GM23338 (cell line): Measurements from ENCODE around the gene SMIM41. TPM values are rescaled to one million over a fixed set of nuclear protein-coding genes. Genes with fewer than 3 reads are reported as not detected.

ENCODE experiments used
- ATAC-seq: fragments of 200-7000 bp; cut with Tn5 transposase; 3 replicates; pipeline ENCODE4 v1.9.1; 2020
- DNase-seq: peaks from one replicate; pipeline ENCODE4 v3.0.0-alpha.2; 2015; ENCODE audit warnings: low spot score
- H2AFZ ChIP-seq: fragments of 200-600 bp; sonication (generic); 2 replicates; pipeline ENCODE4 v1.8.0; 2016; ENCODE audit warnings: antibody characterized with exemption, mild to moderate bottlenecking, moderate library complexity
- H3F3A ChIP-seq: fragments of 200-600 bp; sonication (generic); replicated peaks from 2 replicates; pipeline ENCODE4 v1.8.0; 2017; ENCODE audit warnings: antibody characterized with exemption, mixed run types, low read depth
- H3K27ac ChIP-seq: fragments of 200-600 bp; sonication (generic); 2 replicates; pipeline ENCODE4 v1.6.1; 2016; ENCODE audit warnings: low read depth
- H3K27me3 ChIP-seq: fragments of 200-600 bp; sonication (generic); 2 replicates; pipeline ENCODE4 v1.8.0; 2016; ENCODE audit warnings: mild to moderate bottlenecking, mixed run types, moderate library complexity; ENCODE audit not compliant: insufficient read depth
- H3K36me3 ChIP-seq: fragments of 200-600 bp; sonication (generic); 2 replicates; pipeline ENCODE4 v1.8.0; 2016; ENCODE audit warnings: mild to moderate bottlenecking; ENCODE audit not compliant: insufficient read depth
- H3K4me1 ChIP-seq: fragments of 200-600 bp; sonication (generic); 2 replicates; pipeline ENCODE4 v1.8.0; 2016; ENCODE audit warnings: mild to moderate bottlenecking, moderate library complexity; ENCODE audit not compliant: insufficient read depth
- H3K4me2 ChIP-seq: fragments of 200-600 bp; sonication (generic); 2 replicates; pipeline ENCODE4 v1.7.1; 2017; ENCODE audit warnings: mixed run types
- H3K4me3 ChIP-seq: fragments of 200-600 bp; sonication (generic); 2 replicates; pipeline ENCODE4 v1.6.1; 2016; ENCODE audit warnings: mixed run types
- H3K79me2 ChIP-seq: fragments of 200-600 bp; sonication (generic); replicated peaks from 2 replicates; pipeline ENCODE4 v1.8.0; 2017; ENCODE audit warnings: mild to moderate bottlenecking; ENCODE audit not compliant: insufficient read depth
- H3K9me2 ChIP-seq: fragments of 200-600 bp; sonication (generic); 2 replicates; pipeline ENCODE4 v1.8.0; 2017; ENCODE audit not compliant: insufficient read depth
- H4K20me1 ChIP-seq: fragments of 200-600 bp; sonication (generic); replicated peaks from 2 replicates; pipeline ENCODE4 v1.8.0; 2017; ENCODE audit warnings: mild to moderate bottlenecking; ENCODE audit not compliant: insufficient read depth
- H3K27ac Mint-ChIP-seq: 2 replicates; pipeline ENCODE4 v1.8.0; 2020; ENCODE audit warnings: inconsistent platforms, mild to moderate bottlenecking, moderate library complexity, mixed read lengths
- H3K27me3 Mint-ChIP-seq: 3 replicates; pipeline ENCODE4 v1.8.0; 2022; ENCODE audit warnings: low read depth, mild to moderate bottlenecking, moderate library complexity, mixed read lengths, inconsistent platforms; ENCODE audit not compliant: insufficient read depth, poor library complexity
- H3K36me3 Mint-ChIP-seq: 3 replicates; pipeline ENCODE4 v1.8.0; 2021; ENCODE audit warnings: low read depth, mild to moderate bottlenecking, inconsistent platforms, moderate library complexity, mixed read lengths
- H3K4me1 Mint-ChIP-seq: 3 replicates; pipeline ENCODE4 v1.8.0; 2020; ENCODE audit warnings: mild to moderate bottlenecking, inconsistent platforms, mixed read lengths
- H3K4me3 Mint-ChIP-seq: 3 replicates; pipeline ENCODE4 v1.8.0; 2021; ENCODE audit warnings: moderate library complexity, mild to moderate bottlenecking, inconsistent platforms, mixed read lengths
- H3K9me3 Mint-ChIP-seq: 3 replicates; pipeline ENCODE4 v1.8.0; 2020; ENCODE audit warnings: moderate library complexity, mild to moderate bottlenecking, inconsistent platforms, mixed read lengths
- CREB1 ChIP-seq: fragments of 250-450 bp; sonication (Bioruptor Pico); IDR thresholded peaks from 2 replicates; pipeline ENCODE4 v1.5.0; 2020; ENCODE audit warnings: low read depth, mild to moderate bottlenecking, moderate library complexity
- EZH2 ChIP-seq: fragments of 200-600 bp; sonication (generic); IDR thresholded peaks from one replicate; pipeline ENCODE4 v1.8.0; 2017; ENCODE audit warnings: antibody characterized with exemption, mild to moderate bottlenecking, low read depth; ENCODE audit not compliant: unreplicated experiment
- EZH2phosphoT487 ChIP-seq: fragments of 200-600 bp; sonication (generic); IDR thresholded peaks from one replicate; pipeline ENCODE4 v1.8.1; 2018; ENCODE audit warnings: antibody characterized with exemption; ENCODE audit not compliant: unreplicated experiment
- JUNB ChIP-seq: IDR thresholded peaks from one replicate; pipeline ENCODE4 v1.6.1; 2016; ENCODE audit warnings: antibody characterized with exemption; ENCODE audit not compliant: unreplicated experiment
- NANOG ChIP-seq: IDR thresholded peaks from 2 replicates; pipeline ENCODE4 v1.6.1; 2016; ENCODE audit warnings: antibody characterized with exemption, borderline replicate concordance
- POLR2AphosphoS5 ChIP-seq: IDR thresholded peaks from 2 replicates; pipeline ENCODE4 v1.6.1; 2016; ENCODE audit warnings: antibody characterized with exemption, low read depth
- STAT1 ChIP-seq: IDR thresholded peaks from one replicate; pipeline ENCODE4 v1.6.1; 2016; ENCODE audit warnings: antibody characterized with exemption; ENCODE audit not compliant: unreplicated experiment
- ZNF114 ChIP-seq: fragments of 250-450 bp; sonication (Bioruptor Pico); IDR thresholded peaks from 2 replicates; pipeline ENCODE4 v1.5.0; 2020; ENCODE audit warnings: mild to moderate bottlenecking, moderate library complexity
- ZNF331 ChIP-seq: fragments of 250-450 bp; sonication (Bioruptor Pico); IDR thresholded peaks from 2 replicates; pipeline ENCODE4 v1.5.0; 2020; ENCODE audit warnings: low read depth, mild to moderate bottlenecking, moderate library complexity
- polyA plus RNA-seq: library from polyadenylated mRNA; unstranded; fragments of >200 nt; fragmentation: Nextera tagmentation; extraction: Ambion mirVana; gene quantifications from 2 replicates; pipeline ENCODE4 v1.2.1, GENCODE V29; 2016
- total RNA-seq: library from RNA; depleted of rRNA; stranded (reverse); fragments of >200 nt; shearing (Covaris generic); gene quantifications from 2 replicates; pipeline ENCODE4 v1.2.3, GENCODE V29; 2014
- TF ChIP-seq, protein P1 (sequence below): fragments of 250-450 bp; sonication (Bioruptor Pico); IDR thresholded peaks from 2 replicates; pipeline ENCODE4 v1.5.0; 2020; ENCODE audit warnings: mild to moderate bottlenecking, moderate library complexity
- TF ChIP-seq, protein P2 (sequence below): IDR thresholded peaks from 2 replicates; pipeline ENCODE4 v1.6.1; 2016; ENCODE audit warnings: antibody characterized with exemption
- TF ChIP-seq, protein P3 (sequence below), 2 experiments: fragments of 200-600 bp in 1 of 2; sonication (generic) in 1 of 2; conservative IDR thresholded peaks; 2 replicates each; pipeline versions ENCODE4 v1.5.1 to v1.6.1; 2016 to 2017; ENCODE audit warnings: antibody characterized with exemption in 2 of 2, low read depth in 2 of 2, mild to moderate bottlenecking in 2 of 2, moderate library complexity in 1 of 2
- TF ChIP-seq, protein P4 (sequence below): IDR thresholded peaks from one replicate; pipeline ENCODE4 v1.6.1; 2018; ENCODE audit warnings: antibody characterized with exemption; ENCODE audit not compliant: unreplicated experiment

The SMIM41 gene
- total and polyA plus RNA-seq, 2 experiments from 2014 or later, result 0.66 TPM

DNA sequence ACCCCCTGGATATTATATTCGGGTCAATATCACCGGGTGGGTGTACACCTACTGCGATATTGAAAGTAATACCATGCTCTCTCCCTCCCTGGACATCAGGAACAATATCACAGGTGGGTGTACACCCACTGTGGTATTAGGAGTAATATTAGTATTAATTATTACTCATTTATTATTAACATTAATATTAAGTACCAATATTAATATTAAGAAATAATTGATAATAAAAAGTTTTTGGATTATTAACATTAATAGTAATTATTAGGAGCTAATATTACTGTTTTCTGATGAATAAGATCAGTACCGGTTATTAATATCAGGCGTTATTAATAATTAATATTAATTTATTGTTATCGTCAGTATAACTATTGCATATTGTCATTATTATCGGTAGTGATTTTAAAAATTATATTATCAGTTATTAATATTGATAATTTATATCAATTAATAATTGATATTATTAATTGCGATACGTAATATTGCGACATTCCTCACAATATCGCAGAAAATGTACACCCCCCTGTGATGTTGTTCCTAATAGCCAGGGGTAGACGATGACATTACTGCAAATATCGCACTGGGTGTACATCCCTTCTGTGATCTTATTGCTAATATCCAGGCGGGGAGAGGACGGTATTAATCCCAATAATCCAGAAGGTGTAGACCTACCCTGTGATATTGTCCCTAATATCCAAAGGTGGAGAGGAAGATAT, 17.0 kb downstream of the SMIM41 start:
- no peak overlapping the region for H3K27ac Mint-ChIP-seq
- no peaks in the 10 kb centered on the region for H4K20me1 ChIP-seq
- H3K4me1 Mint-ChIP-seq, result peaks cover 7% of the 10 kb centered on the region
- no peak overlapping the region for H3K4me2 ChIP-seq
- DNase-seq, result no peak
- H3F3A ChIP-seq, result no peaks in the 10 kb centered on the region
- H3K36me3 Mint-ChIP-seq, result no peaks in the 10 kb centered on the region
- no peaks in the 10 kb centered on the region for H3K9me2 ChIP-seq
- H3K4me3 Mint-ChIP-seq, result no peak overlapping the region
- no peaks in the 10 kb centered on the region for H3K9me3 Mint-ChIP-seq
- no peaks in the 10 kb centered on the region for H3K36me3 ChIP-seq
- no peak overlapping the region for H2AFZ ChIP-seq
- no peak for ATAC-seq
- peaks cover 6% of the 10 kb centered on the region; the same call in 1 of the 2 replicates for H3K4me1 ChIP-seq
- H3K4me3 ChIP-seq, result no peak overlapping the region
- peaks cover 6% of the 10 kb centered on the region for H3K27me3 Mint-ChIP-seq
- no peaks in the 10 kb centered on the region for H3K27me3 ChIP-seq
- H3K79me2 ChIP-seq, result no peaks in the 10 kb centered on the region
- H3K27ac ChIP-seq, result no peak overlapping the region
- TF ChIP-seq EZH2 (no peak), JUNB (no peak), ZNF331 (no peak), NANOG (no peak), EZH2phosphoT487 (no peak), CREB1 (CRISPR knock-in tag) (no peak), POLR2AphosphoS5 (no peak), STAT1 (no peak), ZNF114 (no peak)
- TF ChIP-seq, protein P1, sequence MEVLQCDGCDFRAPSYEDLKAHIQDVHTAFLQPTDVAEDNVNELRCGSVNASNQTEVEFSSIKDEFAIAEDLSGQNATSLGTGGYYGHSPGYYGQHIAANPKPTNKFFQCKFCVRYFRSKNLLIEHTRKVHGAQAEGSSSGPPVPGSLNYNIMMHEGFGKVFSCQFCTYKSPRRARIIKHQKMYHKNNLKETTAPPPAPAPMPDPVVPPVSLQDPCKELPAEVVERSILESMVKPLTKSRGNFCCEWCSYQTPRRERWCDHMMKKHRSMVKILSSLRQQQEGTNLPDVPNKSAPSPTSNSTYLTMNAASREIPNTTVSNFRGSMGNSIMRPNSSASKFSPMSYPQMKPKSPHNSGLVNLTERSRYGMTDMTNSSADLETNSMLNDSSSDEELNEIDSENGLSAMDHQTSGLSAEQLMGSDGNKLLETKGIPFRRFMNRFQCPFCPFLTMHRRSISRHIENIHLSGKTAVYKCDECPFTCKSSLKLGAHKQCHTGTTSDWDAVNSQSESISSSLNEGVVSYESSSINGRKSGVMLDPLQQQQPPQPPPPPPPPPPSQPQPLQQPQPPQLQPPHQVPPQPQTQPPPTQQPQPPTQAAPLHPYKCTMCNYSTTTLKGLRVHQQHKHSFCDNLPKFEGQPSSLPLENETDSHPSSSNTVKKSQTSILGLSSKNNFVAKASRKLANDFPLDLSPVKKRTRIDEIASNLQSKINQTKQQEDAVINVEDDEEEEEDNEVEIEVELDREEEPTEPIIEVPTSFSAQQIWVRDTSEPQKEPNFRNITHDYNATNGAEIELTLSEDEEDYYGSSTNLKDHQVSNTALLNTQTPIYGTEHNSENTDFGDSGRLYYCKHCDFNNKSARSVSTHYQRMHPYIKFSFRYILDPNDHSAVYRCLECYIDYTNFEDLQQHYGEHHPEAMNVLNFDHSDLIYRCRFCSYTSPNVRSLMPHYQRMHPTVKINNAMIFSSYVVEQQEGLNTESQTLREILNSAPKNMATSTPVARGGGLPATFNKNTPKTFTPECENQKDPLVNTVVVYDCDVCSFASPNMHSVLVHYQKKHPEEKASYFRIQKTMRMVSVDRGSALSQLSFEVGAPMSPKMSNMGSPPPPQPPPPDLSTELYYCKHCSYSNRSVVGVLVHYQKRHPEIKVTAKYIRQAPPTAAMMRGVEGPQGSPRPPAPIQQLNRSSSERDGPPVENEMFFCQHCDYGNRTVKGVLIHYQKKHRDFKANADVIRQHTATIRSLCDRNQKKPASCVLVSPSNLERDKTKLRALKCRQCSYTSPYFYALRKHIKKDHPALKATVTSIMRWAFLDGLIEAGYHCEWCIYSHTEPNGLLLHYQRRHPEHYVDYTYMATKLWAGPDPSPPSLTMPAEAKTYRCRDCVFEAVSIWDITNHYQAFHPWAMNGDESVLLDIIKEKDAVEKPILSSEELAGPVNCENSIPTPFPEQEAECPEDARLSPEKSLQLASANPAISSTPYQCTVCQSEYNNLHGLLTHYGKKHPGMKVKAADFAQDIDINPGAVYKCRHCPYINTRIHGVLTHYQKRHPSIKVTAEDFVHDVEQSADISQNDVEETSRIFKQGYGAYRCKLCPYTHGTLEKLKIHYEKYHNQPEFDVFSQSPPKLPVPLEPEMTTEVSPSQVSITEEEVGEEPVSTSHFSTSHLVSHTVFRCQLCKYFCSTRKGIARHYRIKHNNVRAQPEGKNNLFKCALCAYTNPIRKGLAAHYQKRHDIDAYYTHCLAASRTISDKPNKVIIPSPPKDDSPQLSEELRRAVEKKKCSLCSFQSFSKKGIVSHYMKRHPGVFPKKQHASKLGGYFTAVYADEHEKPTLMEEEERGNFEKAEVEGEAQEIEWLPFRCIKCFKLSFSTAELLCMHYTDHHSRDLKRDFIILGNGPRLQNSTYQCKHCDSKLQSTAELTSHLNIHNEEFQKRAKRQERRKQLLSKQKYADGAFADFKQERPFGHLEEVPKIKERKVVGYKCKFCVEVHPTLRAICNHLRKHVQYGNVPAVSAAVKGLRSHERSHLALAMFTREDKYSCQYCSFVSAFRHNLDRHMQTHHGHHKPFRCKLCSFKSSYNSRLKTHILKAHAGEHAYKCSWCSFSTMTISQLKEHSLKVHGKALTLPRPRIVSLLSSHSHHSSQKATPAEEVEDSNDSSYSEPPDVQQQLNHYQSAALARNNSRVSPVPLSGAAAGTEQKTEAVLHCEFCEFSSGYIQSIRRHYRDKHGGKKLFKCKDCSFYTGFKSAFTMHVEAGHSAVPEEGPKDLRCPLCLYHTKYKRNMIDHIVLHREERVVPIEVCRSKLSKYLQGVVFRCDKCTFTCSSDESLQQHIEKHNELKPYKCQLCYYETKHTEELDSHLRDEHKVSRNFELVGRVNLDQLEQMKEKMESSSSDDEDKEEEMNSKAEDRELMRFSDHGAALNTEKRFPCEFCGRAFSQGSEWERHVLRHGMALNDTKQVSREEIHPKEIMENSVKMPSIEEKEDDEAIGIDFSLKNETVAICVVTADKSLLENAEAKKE (CRISPR knock-in tag), result no peak
- TF ChIP-seq, protein P2, sequence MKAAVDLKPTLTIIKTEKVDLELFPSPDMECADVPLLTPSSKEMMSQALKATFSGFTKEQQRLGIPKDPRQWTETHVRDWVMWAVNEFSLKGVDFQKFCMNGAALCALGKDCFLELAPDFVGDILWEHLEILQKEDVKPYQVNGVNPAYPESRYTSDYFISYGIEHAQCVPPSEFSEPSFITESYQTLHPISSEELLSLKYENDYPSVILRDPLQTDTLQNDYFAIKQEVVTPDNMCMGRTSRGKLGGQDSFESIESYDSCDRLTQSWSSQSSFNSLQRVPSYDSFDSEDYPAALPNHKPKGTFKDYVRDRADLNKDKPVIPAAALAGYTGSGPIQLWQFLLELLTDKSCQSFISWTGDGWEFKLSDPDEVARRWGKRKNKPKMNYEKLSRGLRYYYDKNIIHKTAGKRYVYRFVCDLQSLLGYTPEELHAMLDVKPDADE, result no peak
- TF ChIP-seq, protein P3, sequence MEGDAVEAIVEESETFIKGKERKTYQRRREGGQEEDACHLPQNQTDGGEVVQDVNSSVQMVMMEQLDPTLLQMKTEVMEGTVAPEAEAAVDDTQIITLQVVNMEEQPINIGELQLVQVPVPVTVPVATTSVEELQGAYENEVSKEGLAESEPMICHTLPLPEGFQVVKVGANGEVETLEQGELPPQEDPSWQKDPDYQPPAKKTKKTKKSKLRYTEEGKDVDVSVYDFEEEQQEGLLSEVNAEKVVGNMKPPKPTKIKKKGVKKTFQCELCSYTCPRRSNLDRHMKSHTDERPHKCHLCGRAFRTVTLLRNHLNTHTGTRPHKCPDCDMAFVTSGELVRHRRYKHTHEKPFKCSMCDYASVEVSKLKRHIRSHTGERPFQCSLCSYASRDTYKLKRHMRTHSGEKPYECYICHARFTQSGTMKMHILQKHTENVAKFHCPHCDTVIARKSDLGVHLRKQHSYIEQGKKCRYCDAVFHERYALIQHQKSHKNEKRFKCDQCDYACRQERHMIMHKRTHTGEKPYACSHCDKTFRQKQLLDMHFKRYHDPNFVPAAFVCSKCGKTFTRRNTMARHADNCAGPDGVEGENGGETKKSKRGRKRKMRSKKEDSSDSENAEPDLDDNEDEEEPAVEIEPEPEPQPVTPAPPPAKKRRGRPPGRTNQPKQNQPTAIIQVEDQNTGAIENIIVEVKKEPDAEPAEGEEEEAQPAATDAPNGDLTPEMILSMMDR (conservative IDR thresholded peaks at IDR 0.05; ENCODE audit: low read depth in 2 of 2), result no peak
- TF ChIP-seq, protein P4, sequence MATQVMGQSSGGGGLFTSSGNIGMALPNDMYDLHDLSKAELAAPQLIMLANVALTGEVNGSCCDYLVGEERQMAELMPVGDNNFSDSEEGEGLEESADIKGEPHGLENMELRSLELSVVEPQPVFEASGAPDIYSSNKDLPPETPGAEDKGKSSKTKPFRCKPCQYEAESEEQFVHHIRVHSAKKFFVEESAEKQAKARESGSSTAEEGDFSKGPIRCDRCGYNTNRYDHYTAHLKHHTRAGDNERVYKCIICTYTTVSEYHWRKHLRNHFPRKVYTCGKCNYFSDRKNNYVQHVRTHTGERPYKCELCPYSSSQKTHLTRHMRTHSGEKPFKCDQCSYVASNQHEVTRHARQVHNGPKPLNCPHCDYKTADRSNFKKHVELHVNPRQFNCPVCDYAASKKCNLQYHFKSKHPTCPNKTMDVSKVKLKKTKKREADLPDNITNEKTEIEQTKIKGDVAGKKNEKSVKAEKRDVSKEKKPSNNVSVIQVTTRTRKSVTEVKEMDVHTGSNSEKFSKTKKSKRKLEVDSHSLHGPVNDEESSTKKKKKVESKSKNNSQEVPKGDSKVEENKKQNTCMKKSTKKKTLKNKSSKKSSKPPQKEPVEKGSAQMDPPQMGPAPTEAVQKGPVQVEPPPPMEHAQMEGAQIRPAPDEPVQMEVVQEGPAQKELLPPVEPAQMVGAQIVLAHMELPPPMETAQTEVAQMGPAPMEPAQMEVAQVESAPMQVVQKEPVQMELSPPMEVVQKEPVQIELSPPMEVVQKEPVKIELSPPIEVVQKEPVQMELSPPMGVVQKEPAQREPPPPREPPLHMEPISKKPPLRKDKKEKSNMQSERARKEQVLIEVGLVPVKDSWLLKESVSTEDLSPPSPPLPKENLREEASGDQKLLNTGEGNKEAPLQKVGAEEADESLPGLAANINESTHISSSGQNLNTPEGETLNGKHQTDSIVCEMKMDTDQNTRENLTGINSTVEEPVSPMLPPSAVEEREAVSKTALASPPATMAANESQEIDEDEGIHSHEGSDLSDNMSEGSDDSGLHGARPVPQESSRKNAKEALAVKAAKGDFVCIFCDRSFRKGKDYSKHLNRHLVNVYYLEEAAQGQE, result no peak
